ENCODE data around the gene ARHGAP28. TPM values are rescaled to one million over a fixed set of nuclear protein-coding genes. Genes with fewer than 3 reads are reported as not detected.

Gene ARHGAP28
- polyA plus RNA-seq, 1 of the 3 experiments (the other 2 are of a cell fraction): 0.99 TPM

GRCh38 chr18:6866552-6867085 is 137.1 kb downstream of the ARHGAP28 start (continued):
- TF ChIP-seq CTCF (IDR thresholded peaks at IDR 0.05) (no peak), FOSL2 (IDR thresholded peaks at IDR 0.05; ENCODE audit: borderline replicate concordance, low read depth) (no peak), REST (IDR thresholded peaks at IDR 0.05; ENCODE audit: low read depth, low read length) (no peak), CHD2 (IDR thresholded peaks at IDR 0.05; ENCODE audit: low read length, partially characterized antibody) (no peak), TEAD4 (IDR thresholded peaks at IDR 0.05; ENCODE audit: borderline replicate concordance, insufficient read depth) (no peak), RCOR1 (IDR thresholded peaks at IDR 0.05; ENCODE audit: low read length) (no peak), MXI1 (IDR thresholded peaks at IDR 0.05; ENCODE audit: low read depth, low read length) (no peak), GATA2 (CRISPR knock-in tag; IDR thresholded peaks at IDR 0.05) (no peak), JUND (IDR thresholded peaks at IDR 0.05) (no peak), POLR2AphosphoS5 (IDR thresholded peaks at IDR 0.05; ENCODE audit: low read depth, low read length) (no peak), RFX5 (IDR thresholded peaks at IDR 0.05; ENCODE audit: low read length) (no peak)

- Histone ChIP-seq H3K27me3 (ENCODE audit: insufficient read depth) (no peaks in the 10 kb centered on the region), H2AFZ (ENCODE audit: low read depth) (no peak overlapping the region), H3K4me1 (ENCODE audit: control insufficient read depth in 1 of 2, insufficient read depth in 2 of 2, low read depth in 1 of 2, low read length in 1 of 2) (no peaks in the 10 kb centered on the region; a peak in 1 of 4 replicates), H3K36me3 (replicated peaks in 1 of 2; ENCODE audit: control insufficient read depth in 1 of 2, insufficient read depth in 2 of 2, low read length in 1 of 2) (no peaks in the 10 kb centered on the region), H3K9me2 (no peaks in the 10 kb centered on the region), H3K9ac (no peak overlapping the region), H3K79me2 (ENCODE audit: insufficient read depth) (no peaks in the 10 kb centered on the region), H3K27ac (ENCODE audit: low read depth in 2 of 2, low read length in 1 of 2) (no peak overlapping the region; a peak in 1 of 4 replicates), H3F3A (replicated peaks; ENCODE audit: insufficient read depth) (no peaks in the 10 kb centered on the region), H3K9me3 (no peaks in the 10 kb centered on the region), H4K20me1 (ENCODE audit: insufficient read depth) (no peaks in the 10 kb centered on the region), H3K4me2 (no peak overlapping the region), H3K4me3 (ENCODE audit: low read depth in 2 of 2, low read length in 1 of 2) (no peak overlapping the region)
- WGBS (ENCODE audit: low lambda C conversion rate): 92% methylated on average over 6 of the region's 6 CpGs
- DNase-seq: no peak
- CTCF ChIA-PET: interaction anchor here (1.1 kb wide), 1 partner anchor 11 kb away, joined by 4 read pairs; no protein-coding TSS in a partner anchor
- POLR2A ChIA-PET: no interaction called here
- TF ChIP-seq GATA2 (CRISPR knock-in tag; IDR thresholded peaks at IDR 0.05): no peak
- TF ChIP-seq RAD21 (IDR thresholded peaks at IDR 0.05; ENCODE audit: low read length): no peak
- no peak for TF ChIP-seq NFIC (IDR thresholded peaks at IDR 0.05; ENCODE audit: borderline replicate concordance)
- TF ChIP-seq MAX (IDR thresholded peaks at IDR 0.05; ENCODE audit: low read depth): no peak
- no peak for TF ChIP-seq JUND (IDR thresholded peaks at IDR 0.05)
- TF ChIP-seq EP300 (IDR thresholded peaks at IDR 0.05; ENCODE audit: borderline replicate concordance in 1 of 2, low read depth in 1 of 2, low read length in 1 of 2): no peak
- no peak for TF ChIP-seq NRF1 (IDR thresholded peaks at IDR 0.05; ENCODE audit: low read depth, low read length)
- no peak for TF ChIP-seq RCOR1 (IDR thresholded peaks at IDR 0.05; ENCODE audit: low read length)
- no peak for TF ChIP-seq TCF12 (IDR thresholded peaks at IDR 0.05)
- TF ChIP-seq TAF1 (IDR thresholded peaks at IDR 0.05; ENCODE audit: borderline replicate concordance, low read depth, low read length): no peak
- TF ChIP-seq PBX3 (IDR thresholded peaks at IDR 0.05): no peak
- no peak for TF ChIP-seq FOSL2 (IDR thresholded peaks at IDR 0.05; ENCODE audit: borderline replicate concordance, low read depth)
- TF ChIP-seq ELF1 (IDR thresholded peaks at IDR 0.05): no peak
Measured at GRCh38 chr18:6868033-6868432, 138.5 kb downstream of the ARHGAP28 start.
